ENCODE data around the gene ANKRD62.

Gene ANKRD62

GRCh38 chr18:12049978-12050811 lies 43.4 kb upstream of the ANKRD62 start:
- CTCF ChIA-PET: interaction anchor here (0.6 to 2.9 kb wide), 9 partner anchors 9 to 252 kb away, joined by 3 to 34 read pairs (median 4); no protein-coding TSS in a partner anchor
- peak; percentile 52 for DNase-seq (ENCODE audit: extremely low spot score)
- no peak for TF ChIP-seq CTCF (IDR thresholded peaks at IDR 0.05; ENCODE audit: control extremely low read depth, extremely low read depth, low read depth, missing control alignments)
- POLR2A ChIA-PET: no interaction called here

- no peak for TF ChIP-seq CTCF (IDR thresholded peaks at IDR 0.05; ENCODE audit: control extremely low read depth, extremely low read depth, low read depth, missing control alignments)
- ChIA-PET CTCF (interaction anchor here (1.3 kb wide), 1 partner anchor 184 kb away, joined by 3 read pairs; no protein-coding TSS in a partner anchor), POLR2A (no interaction called here)
- no peak for DNase-seq (ENCODE audit: extremely low spot score)
Measured at GRCh38 chr18:12052866-12053265, 40.8 kb upstream of the ANKRD62 start.

GRCh38 chr18:12053289-12053688 lies 40.4 kb upstream of the ANKRD62 start:
- no peak for DNase-seq (ENCODE audit: extremely low spot score)
- CTCF ChIA-PET: interaction anchor here (1.3 kb wide), 1 partner anchor 184 kb away, joined by 3 read pairs; no protein-coding TSS in a partner anchor

GRCh38 chr18:12056034-12056883 lies 37.4 kb upstream of the ANKRD62 start:
- TF ChIP-seq CTCF (IDR thresholded peaks at IDR 0.05; ENCODE audit: control extremely low read depth, extremely low read depth, low read depth, missing control alignments): no peak
- ChIA-PET CTCF (no interaction called here), POLR2A (no interaction called here)
- DNase-seq (ENCODE audit: extremely low spot score): no peak

More at GRCh38 chr18:12053289-12053688, 40.4 kb upstream of the ANKRD62 start:
- POLR2A ChIA-PET: no interaction called here
- TF ChIP-seq CTCF (IDR thresholded peaks at IDR 0.05; ENCODE audit: control extremely low read depth, extremely low read depth, low read depth, missing control alignments): no peak

- CTCF ChIA-PET: no interaction called here
- no peak for TF ChIP-seq CTCF (IDR thresholded peaks at IDR 0.05; ENCODE audit: control extremely low read depth, extremely low read depth, low read depth, missing control alignments)
- POLR2A ChIA-PET: no interaction called here
- DNase-seq (ENCODE audit: extremely low spot score): no peak
Measured at GRCh38 chr18:12056884-12057402, 36.7 kb upstream of the ANKRD62 start.

GRCh38 chr18:12057419-12058039 lies 36.1 kb upstream of the ANKRD62 start:
- TF ChIP-seq CTCF (IDR thresholded peaks at IDR 0.05; ENCODE audit: control extremely low read depth, extremely low read depth, low read depth, missing control alignments): no peak
- ChIA-PET CTCF (no interaction called here), POLR2A (no interaction called here)
- no peak for DNase-seq (ENCODE audit: extremely low spot score)

All from GM10248 (cell line).